Neural progenitor cell (in vitro differentiated cells): ENCODE data around the gene C1orf74. TPM values are rescaled to one million over a fixed set of nuclear protein-coding genes. Genes with fewer than 3 reads are reported as not detected.

Source experiments
- DNase-seq: peaks from one replicate; pipeline ENCODE4 v3.0.0-alpha.2; 2016; ENCODE audit warnings: low spot score
- H2AFZ ChIP-seq: fragments of 200-600 bp; sonication (generic); replicated peaks from 2 replicates; pipeline ENCODE4 v1.6.1; 2016; ENCODE audit warnings: antibody characterized with exemption
- H3F3A ChIP-seq: fragments of 200-600 bp; sonication (generic); 2 replicates; pipeline ENCODE4 v1.6.1; 2016; ENCODE audit warnings: antibody characterized with exemption, low read depth
- H3K27ac ChIP-seq: fragments of 200-600 bp; sonication (generic); 2 replicates; pipeline ENCODE4 v1.5.1; 2016; ENCODE audit warnings: mild to moderate bottlenecking
- H3K27me3 ChIP-seq: fragments of 200-600 bp; sonication (generic); 2 replicates; pipeline ENCODE4 v1.6.1; 2016; ENCODE audit warnings: mild to moderate bottlenecking, moderate library complexity
- H3K36me3 ChIP-seq: fragments of 200-600 bp; sonication (generic); 2 replicates; pipeline ENCODE4 v1.5.1; 2016
- H3K4me1 ChIP-seq: fragments of 200-600 bp; sonication (generic); 2 replicates; pipeline ENCODE4 v1.6.1; 2016; ENCODE audit warnings: mixed run types
- H3K4me2 ChIP-seq: fragments of 200-600 bp; sonication (generic); 2 replicates; pipeline ENCODE4 v1.6.1; 2016
- H3K4me3 ChIP-seq: fragments of 200-600 bp; sonication (generic); 2 replicates; pipeline ENCODE4 v1.5.1; 2016
- H3K79me2 ChIP-seq: fragments of 200-600 bp; sonication (generic); 2 replicates; pipeline ENCODE4 v1.6.1; 2016; ENCODE audit warnings: low read depth
- H3K9ac ChIP-seq: fragments of 200-600 bp; sonication (generic); 2 replicates; pipeline ENCODE4 v1.6.1; 2016
- H3K9me3 ChIP-seq: fragments of 200-600 bp; sonication (generic); 2 replicates; pipeline ENCODE4 v1.5.1; 2016; ENCODE audit warnings: low read depth
- H4K20me1 ChIP-seq: fragments of 200-600 bp; sonication (generic); 2 replicates; pipeline ENCODE4 v1.6.1; 2016; ENCODE audit warnings: low read depth
- H3K27ac Mint-ChIP-seq: 3 replicates; pipeline ENCODE4 v1.8.0; 2021; ENCODE audit warnings: mixed read lengths
- H3K27me3 Mint-ChIP-seq: 2 replicates; pipeline ENCODE4 v1.8.0; 2022; ENCODE audit warnings: low read depth, mild to moderate bottlenecking, inconsistent platforms, moderate library complexity, mixed read lengths; ENCODE audit not compliant: insufficient read depth
- H3K36me3 Mint-ChIP-seq: 3 replicates; pipeline ENCODE4 v1.8.0; 2021; ENCODE audit warnings: mixed read lengths
- H3K4me1 Mint-ChIP-seq: 3 replicates; pipeline ENCODE4 v1.8.0; 2021; ENCODE audit warnings: mixed read lengths
- H3K4me3 Mint-ChIP-seq: 3 replicates; pipeline ENCODE4 v1.8.0; 2021; ENCODE audit warnings: mild to moderate bottlenecking, moderate library complexity, mixed read lengths
- H3K9me3 Mint-ChIP-seq: 3 replicates; pipeline ENCODE4 v1.8.0; 2020; ENCODE audit warnings: mixed read lengths
- CTCF ChIP-seq: fragments of 200-600 bp; sonication (generic); IDR thresholded peaks from 2 replicates; pipeline ENCODE4 v1.5.1; 2017; ENCODE audit warnings: antibody characterized with exemption, mild to moderate bottlenecking
- EZH2 ChIP-seq: fragments of 200-600 bp; sonication (generic); IDR thresholded peaks from 2 replicates; pipeline ENCODE4 v1.6.1; 2017; ENCODE audit warnings: antibody characterized with exemption, mild to moderate bottlenecking, moderate library complexity
- EZH2phosphoT487 ChIP-seq: fragments of 200-600 bp; sonication (generic); IDR thresholded peaks from 2 replicates; pipeline ENCODE4 v1.6.1; 2017; ENCODE audit warnings: antibody characterized with exemption
- total RNA-seq: library from RNA; depleted of rRNA; stranded (reverse); fragments of >200 nt; gene quantifications from 2 replicates; pipeline ENCODE4 v1.2.3, GENCODE V29; 2015; ENCODE audit warnings: low replicate concordance

C1orf74 gene
- total RNA-seq, 1 donor from 2014 or later = 7.7 TPM

GRCh38 chr1:209790286-209791193 is 6.2 kb upstream of the C1orf74 start:
- Histone ChIP-seq H3K36me3 (no peaks in the 10 kb centered on the region), H2AFZ (no peak overlapping the region), H3K4me1 (no peaks in the 10 kb centered on the region), H3K9me3 (no peaks in the 10 kb centered on the region), H3K4me3 (no peak overlapping the region), H3K27me3 (peaks cover 39% of the 10 kb centered on the region), H3K27ac (no peak overlapping the region), H3K79me2 (no peaks in the 10 kb centered on the region), H3K9ac (no peak overlapping the region), H3K4me2 (no peak overlapping the region), H3F3A (no peaks in the 10 kb centered on the region), H4K20me1 (no peaks in the 10 kb centered on the region)
- Mint-ChIP-seq H3K4me1 (no peaks in the 10 kb centered on the region), H3K4me3 (no peak overlapping the region), H3K36me3 (no peaks in the 10 kb centered on the region), H3K27me3 (peaks cover 22% of the 10 kb centered on the region), H3K27ac (no peak overlapping the region), H3K9me3 (no peaks in the 10 kb centered on the region)
- no peak for DNase-seq
- TF ChIP-seq CTCF (no peak), EZH2 (no peak), EZH2phosphoT487 (no peak)

- no peak overlapping the region for H3K4me3 Mint-ChIP-seq
- Histone ChIP-seq H3F3A (peaks cover 6% of the 10 kb centered on the region), H2AFZ (no peak overlapping the region), H3K9ac (no peak overlapping the region), H3K79me2 (no peaks in the 10 kb centered on the region), H3K4me2 (no peak overlapping the region), H3K27ac (no peak overlapping the region), H3K9me3 (no peaks in the 10 kb centered on the region), H3K27me3 (peaks cover 42% of the 10 kb centered on the region), H3K4me3 (no peak overlapping the region), H3K4me1 (no peaks in the 10 kb centered on the region), H3K36me3 (no peaks in the 10 kb centered on the region), H4K20me1 (no peaks in the 10 kb centered on the region)
- no peak for DNase-seq
- peaks cover 3% of the 10 kb centered on the region for H3K4me1 Mint-ChIP-seq
- TF ChIP-seq EZH2 (no peak), EZH2phosphoT487 (no peak), CTCF (no peak)
- H3K27me3 Mint-ChIP-seq = peaks cover 24% of the 10 kb centered on the region
- H3K36me3 Mint-ChIP-seq = no peaks in the 10 kb centered on the region
- H3K9me3 Mint-ChIP-seq = no peaks in the 10 kb centered on the region
- H3K27ac Mint-ChIP-seq = no peak overlapping the region
These were observed 4.9 kb upstream of the C1orf74 start for GRCh38 chr1:209789245-209789644.

- no peak overlapping the region for H3K27ac ChIP-seq
- peaks cover 9% of the 10 kb centered on the region for H3K79me2 ChIP-seq
- H3F3A ChIP-seq = peaks cover 6% of the 10 kb centered on the region
- no peaks in the 10 kb centered on the region for H3K9me3 ChIP-seq
- peaks cover 6% of the 10 kb centered on the region for H3K4me1 ChIP-seq
- no peak overlapping the region for H3K9ac ChIP-seq
- H3K36me3 ChIP-seq = no peaks in the 10 kb centered on the region
- no peak overlapping the region for H3K4me2 ChIP-seq
- DNase-seq = no peak
- H3K27me3 Mint-ChIP-seq = peaks cover 17% of the 10 kb centered on the region
- no peak overlapping the region for H3K4me3 Mint-ChIP-seq
- no peak overlapping the region for H3K4me3 ChIP-seq
- peaks cover 9% of the 10 kb centered on the region for H3K4me1 Mint-ChIP-seq
- H3K36me3 Mint-ChIP-seq = no peaks in the 10 kb centered on the region
- no peak for TF ChIP-seq EZH2phosphoT487
- no peak for TF ChIP-seq EZH2
- TF ChIP-seq CTCF = no peak
- no peak overlapping the region for H3K27ac Mint-ChIP-seq
- no peaks in the 10 kb centered on the region for H4K20me1 ChIP-seq
- H3K9me3 Mint-ChIP-seq = no peaks in the 10 kb centered on the region
- H3K27me3 ChIP-seq = peaks cover 41% of the 10 kb centered on the region
- no peak overlapping the region for H2AFZ ChIP-seq
These were observed 3.2 kb upstream of the C1orf74 start for GRCh38 chr1:209787551-209787950.
